HG03469 (cell line): ENCODE results near the gene UNC5A.
"Not testable (repeated sequence)": the region's sequence is repeated elsewhere in the genome, so short reads cannot be mapped to it uniquely, and the experiment has no call there.

Source experiments
- ATAC-seq: cut with Tn5 transposase; IDR thresholded peaks from one replicate; pipeline ENCODE4 v1.9.1; 2021; ENCODE audit warnings: mild to moderate bottlenecking, moderate library complexity, moderate number of reproducible peaks; ENCODE audit not compliant: unreplicated experiment

UNC5A gene

DNA sequence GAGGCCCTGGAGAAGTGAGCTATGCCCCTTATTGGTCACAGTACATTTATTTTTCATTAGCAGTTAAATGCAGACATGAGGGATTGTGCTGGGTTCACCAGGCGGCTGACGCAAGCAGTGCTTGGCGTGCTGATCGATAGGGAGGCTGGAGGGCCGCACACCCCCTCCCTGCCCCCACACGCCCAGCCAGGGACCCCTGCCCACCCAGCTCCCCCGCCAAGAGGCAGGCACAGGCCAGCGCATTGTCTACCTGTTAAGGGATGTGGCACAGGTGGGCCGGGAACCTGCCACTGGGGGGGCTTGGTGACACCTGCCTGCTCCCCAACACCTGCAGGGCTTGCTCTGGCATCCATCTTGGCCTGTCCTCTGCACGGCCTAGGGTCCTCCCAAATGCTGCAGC lies 49.6 kb downstream of the UNC5A start:
- ATAC-seq, result no peak

DNA sequence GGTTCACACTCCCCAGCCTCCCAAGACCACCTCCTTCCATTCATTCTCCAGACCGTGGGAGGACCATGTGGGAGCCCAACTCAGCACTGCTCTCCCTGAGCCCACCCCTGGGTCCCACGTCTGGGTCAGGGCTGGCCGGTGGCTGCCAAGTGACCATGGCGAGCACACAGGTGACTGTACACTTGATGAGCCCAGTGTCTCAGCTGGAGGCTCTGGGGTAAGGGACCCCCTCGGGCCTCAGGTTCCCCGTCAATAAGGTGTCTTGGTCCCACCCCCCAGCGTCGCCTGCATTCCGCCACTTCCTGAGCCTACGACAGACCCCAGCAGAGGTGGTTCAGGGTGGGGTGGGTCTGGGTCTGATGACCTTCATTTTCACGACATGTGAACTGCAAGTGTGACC lies 50.0 kb downstream of the UNC5A start:
- ATAC-seq, result no peak

DNA sequence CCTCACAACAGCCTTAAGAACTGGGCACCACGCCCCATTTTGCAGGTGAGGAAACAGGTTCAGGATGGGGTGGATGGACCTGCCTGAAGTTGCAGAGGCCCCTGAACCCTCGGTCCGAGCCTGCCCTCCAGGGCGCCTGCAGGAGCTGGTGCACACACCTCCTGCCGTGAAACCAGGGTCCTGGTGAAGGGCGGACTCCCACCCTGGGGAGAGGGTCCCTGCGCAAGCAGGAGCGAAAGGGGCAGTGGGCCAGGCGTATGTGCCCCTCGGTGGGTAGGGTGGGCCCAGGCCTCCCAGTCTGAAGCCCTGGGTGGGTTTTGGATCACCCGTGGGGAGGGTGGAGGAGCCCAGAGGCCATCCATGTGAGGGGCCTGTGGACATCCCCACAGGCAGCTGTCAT lies 50.9 kb downstream of the UNC5A start:
- no peak for ATAC-seq

DNA sequence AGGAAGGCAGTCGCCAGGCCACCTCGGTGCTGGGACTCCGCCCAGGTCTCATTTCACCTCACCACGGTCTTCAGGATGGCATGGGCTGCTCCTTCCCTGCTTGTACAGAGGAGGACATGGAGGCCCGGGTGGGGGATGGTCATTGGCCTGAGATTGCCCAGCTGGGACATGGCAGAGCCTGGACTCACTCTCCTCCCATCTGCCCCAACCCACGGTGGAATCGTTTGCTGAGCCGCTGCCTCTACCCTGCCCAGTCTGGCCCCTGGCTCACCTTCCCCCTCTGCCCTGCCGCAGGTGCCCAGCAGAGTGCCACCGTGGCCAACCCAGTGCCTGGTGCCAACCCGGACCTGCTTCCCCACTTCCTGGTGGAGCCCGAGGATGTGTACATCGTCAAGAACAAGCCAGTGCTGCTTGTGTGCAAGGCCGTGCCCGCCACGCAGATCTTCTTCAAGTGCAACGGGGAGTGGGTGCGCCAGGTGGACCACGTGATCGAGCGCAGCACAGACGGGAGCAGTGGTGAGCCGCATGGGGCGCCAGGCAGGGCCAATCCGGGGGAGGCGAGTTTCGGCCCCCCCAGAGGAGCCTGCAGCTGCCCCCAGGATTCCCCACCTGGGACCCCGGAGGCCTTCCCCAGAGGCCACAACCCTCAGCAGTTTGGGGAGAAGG lies 52.1 kb downstream of the UNC5A start:
- ATAC-seq, result no peak

DNA sequence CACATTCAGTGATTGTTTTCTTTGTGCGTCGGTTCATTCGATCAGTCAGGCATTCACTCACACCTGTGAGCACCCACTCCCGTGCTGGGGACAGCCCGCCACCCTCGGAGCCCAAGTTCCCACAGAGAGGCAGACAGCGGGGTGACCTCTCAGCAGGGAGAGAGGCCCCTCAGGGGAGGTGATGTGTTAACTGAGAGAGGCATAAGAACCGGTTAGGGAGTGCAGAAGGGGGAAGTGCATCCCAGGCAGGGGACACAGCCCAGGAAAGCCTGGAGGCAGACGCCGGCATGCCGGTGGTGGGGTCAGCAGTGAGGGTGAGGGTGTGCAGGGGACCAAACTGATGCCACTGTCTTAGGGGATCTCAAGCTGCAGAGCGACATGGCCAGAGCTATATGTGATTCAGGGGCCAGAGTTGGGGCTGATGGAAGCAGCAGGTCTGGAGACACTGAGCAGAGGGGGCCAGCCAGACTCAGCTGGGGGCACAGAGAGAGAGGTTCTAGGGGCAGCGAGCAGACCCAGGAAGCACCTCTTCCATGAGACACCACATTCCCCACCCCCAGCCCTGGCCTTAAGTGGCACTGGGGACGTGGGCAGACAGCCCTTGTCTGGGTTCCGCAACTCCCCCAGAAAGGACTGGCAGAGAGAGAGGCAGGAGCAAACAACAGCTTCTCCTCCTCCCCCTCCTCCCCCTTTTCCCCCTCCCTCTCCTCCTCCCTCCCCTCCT lies 52.8 kb downstream of the UNC5A start:
- ATAC-seq, result no peak

DNA sequence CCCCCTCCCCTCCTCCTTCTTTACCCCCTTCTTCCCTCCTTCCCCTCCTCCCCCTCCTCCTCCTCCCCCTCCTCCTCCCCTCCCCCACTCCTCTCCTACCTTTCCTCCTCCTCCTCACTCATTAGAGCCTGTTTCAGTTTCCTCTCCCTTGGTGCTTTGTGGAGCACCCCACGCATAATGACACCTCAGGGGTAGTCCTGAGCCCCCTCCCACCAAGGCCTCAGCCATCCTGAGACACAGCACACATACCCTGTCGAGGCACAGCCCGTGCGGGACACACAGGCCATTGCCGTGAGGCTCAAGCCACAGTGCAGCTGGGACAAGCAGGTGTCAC lies 53.4 kb downstream of the UNC5A start:
- ATAC-seq, result no peak

DNA sequence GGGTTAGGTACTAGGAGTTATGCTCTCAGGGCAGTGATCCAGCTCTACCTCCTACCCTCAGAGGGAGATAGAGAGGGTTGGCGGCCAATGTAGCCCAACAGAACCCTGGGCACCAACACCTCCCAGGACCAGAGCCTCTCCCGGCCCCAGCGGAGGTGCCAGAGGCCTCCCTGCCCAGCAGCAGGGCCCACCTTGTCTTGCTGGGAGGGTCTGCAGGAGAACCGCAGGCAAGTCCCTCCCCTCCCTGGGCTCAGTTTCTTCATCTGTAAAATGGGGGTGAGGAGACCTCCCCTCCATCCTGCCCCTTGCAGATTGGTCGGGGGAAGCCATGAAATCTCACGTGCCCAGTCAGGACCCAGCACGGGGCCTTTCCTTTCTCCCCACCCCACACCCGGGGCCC lies 54.4 kb downstream of the UNC5A start:
- ATAC-seq, result no peak

DNA sequence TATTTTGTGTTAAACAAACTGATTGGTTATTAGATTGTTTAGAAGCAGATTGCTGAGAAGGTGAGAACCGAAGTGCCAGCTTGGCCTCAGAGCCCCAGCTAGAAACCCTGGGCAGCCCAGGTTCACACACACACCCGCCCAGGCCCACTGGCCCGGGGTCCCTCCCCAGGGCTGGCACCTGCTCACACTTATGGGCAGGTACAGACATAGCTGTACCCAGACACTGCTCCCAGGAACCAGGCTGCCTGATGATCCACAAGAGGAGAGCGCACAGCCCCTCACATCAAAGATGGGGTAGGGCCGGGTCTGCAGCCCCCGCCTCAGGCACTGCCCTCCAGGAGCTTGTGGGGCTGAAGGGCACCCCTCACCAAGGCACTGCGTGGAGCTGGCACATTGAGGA lies 55.6 kb downstream of the UNC5A start:
- ATAC-seq, result no peak

DNA sequence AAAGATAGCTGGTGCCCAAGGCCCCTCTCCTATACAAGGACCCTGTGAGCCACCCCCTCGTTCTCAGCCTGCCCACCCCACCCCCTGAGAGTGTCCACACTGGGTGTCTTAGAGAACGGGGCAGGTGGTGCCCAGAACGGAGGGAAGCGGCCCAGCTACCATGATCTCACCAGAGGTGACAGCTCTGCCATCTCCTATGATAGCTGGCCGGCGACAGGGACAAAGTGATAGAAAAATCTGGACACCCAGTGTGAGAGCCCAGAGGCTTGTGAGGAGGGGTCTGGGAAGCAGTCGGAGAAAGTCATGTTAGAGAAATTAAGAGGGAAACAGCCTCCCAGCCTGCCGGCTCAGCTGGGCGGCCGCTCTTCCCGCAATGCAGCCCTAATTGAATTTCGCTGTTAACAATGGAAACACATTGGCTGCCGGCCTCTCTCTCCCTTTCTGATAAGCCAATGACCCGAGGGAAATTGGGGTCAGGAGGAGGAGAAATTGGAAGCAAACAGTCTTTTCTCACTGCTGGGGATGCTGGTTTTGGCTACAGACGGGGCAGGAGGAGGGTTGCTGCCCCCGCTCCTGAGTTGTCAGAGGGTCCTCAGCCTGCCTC lies 56.5 kb downstream of the UNC5A start:
- ATAC-seq, result no peak

DNA sequence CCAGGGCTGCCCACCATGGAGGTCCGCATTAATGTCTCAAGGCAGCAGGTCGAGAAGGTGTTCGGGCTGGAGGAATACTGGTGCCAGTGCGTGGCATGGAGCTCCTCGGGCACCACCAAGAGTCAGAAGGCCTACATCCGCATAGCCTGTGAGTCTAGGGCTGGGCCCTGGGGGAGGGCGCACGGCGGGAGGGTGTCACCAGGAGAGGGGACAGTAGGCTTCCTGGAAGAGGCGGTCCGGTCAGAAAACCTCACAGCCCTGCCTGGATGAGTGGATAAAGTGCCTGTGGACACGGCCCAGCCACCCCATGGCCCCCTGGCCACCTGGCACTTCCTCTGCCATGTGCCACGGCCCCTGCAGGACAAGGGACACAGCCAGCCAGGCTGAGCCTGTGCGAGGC lies 57.8 kb downstream of the UNC5A start:
- ATAC-seq, result no peak

DNA sequence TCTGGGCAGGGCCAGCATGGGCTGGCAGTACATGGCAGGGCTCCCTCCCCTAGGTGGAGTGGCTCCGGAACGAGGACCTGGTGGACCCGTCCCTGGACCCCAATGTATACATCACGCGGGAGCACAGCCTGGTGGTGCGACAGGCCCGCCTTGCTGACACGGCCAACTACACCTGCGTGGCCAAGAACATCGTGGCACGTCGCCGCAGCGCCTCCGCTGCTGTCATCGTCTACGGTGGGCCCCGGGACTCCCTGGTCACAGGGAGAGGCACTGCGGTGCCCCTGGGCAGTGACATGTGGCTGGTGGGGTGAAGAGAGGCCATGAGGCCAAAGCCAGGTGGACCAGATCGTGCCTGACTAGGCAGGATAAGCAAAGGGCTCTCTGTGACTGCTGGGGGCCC lies 58.4 kb downstream of the UNC5A start:
- ATAC-seq, result no peak

DNA sequence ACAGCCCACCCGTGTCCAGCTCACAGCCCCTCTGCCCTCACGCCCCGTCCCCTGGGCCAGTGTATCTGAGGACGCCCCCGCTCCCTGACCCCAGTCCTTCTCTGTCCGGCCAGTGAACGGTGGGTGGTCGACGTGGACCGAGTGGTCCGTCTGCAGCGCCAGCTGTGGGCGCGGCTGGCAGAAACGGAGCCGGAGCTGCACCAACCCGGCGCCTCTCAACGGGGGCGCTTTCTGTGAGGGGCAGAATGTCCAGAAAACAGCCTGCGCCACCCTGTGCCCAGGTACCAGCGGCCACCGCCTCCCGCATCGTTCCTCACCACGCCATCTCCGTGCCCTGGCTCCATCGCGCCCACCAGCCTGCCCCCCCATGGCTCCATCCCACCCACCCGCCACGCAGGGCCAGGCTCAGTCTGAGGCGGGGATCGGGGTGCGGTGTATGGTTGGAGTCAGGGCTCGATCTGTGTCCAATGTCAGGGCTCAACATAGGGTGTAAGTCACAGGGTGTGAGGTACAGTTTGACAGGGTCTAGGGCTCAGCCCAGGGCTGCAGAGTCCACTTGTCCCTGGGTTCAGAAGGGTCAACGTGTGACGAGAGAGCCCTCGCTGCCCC lies 59.2 kb downstream of the UNC5A start:
- no peak for ATAC-seq

DNA sequence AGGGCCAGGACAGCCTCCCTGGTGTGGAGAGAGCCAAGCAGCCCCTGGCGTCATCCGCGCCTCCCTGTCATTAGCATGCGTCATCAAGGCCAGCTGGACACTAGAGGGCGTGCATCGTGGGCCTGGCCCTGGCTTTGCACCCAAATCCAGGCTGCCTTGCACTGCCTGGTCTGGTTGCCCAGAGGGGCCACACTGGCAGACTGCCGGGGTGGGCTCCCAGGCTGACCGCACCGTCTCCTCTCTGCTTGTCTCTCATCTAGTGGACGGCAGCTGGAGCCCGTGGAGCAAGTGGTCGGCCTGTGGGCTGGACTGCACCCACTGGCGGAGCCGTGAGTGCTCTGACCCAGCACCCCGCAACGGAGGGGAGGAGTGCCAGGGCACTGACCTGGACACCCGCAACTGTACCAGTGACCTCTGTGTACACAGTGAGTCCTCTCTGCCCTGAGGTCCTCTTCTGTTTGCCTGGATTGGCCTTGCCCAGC lies 59.8 kb downstream of the UNC5A start:
- no peak for ATAC-seq

DNA sequence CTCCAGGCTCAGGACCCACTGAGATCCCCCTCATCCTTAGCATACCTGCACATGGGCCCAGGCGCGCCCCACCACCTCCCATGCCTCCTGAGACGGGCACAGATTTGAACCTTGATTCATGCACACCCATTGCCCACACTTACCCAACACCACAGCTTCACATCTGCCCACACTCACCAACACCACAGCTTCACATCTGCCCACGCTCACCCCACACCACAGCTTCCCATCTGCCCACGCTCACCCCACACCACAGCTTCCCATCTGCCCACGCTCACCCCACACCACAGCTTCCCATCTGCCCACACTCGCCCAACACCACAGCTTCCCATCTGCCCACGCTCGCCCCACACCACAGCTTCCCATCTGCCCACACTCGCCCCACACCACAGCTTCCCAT lies 60.3 kb downstream of the UNC5A start:
- ATAC-seq, result not testable (repeated sequence)

DNA sequence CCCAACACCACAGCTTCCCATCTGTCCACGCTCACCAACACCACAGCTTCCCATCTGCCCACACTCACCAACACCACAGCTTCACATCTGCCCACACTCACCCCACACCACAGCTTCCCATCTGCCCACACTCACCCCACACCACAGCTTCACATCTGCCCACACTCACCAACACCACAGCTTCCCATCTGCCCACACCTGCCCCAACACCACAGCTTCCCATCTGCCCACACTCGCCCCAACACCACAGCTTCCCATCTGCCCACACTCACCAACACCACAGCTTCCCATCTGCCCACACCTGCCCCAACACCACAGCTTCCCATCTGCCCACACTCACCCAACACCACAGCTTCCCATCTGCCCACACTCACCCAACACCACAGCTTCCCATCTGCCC lies 62.2 kb downstream of the UNC5A start:
- not testable (repeated sequence) for ATAC-seq

DNA sequence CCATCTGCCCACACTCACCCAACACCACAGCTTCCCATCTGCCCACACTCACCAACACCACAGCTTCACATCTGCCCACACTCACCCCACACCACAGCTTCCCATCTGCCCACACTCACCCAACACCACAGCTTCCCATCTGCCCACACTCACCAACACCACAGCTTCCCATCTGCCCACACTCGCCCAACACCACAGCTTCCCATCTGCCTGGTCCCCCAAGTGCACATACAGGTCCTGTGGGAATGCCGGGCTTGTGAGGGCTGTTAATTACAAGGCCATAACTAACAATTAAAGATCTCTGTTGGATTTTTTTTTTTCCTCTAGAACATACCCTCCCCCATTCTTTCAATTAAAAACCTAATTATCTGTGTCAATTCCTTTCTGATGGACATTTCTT lies 62.7 kb downstream of the UNC5A start:
- not testable (repeated sequence) for ATAC-seq

DNA sequence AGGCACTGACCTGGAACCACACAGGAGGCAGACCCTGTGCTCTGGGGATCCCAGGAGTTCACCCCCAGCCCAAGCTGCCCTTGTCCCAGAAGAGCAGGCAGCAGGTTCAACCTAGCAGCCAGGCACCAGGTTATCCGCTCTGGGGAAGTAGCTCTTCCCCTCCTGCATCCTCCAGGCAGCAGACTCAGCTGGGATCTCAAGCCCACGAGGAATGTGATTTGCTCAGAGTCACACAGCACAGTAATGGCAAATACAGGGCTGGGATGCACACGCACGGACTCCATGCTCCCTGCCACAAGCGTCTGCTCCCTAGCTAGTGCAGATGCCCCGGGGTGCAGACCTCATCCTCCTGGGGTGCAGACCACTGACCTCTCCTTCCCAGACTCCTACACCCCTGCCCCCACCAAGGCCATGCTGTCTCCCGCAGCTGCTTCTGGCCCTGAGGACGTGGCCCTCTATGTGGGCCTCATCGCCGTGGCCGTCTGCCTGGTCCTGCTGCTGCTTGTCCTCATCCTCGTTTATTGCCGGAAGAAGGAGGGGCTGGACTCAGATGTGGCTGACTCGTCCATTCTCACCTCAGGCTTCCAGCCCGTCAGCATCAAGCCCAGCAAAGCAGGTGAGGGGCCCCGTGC lies 63.3 kb downstream of the UNC5A start:
- ATAC-seq, result no peak

DNA sequence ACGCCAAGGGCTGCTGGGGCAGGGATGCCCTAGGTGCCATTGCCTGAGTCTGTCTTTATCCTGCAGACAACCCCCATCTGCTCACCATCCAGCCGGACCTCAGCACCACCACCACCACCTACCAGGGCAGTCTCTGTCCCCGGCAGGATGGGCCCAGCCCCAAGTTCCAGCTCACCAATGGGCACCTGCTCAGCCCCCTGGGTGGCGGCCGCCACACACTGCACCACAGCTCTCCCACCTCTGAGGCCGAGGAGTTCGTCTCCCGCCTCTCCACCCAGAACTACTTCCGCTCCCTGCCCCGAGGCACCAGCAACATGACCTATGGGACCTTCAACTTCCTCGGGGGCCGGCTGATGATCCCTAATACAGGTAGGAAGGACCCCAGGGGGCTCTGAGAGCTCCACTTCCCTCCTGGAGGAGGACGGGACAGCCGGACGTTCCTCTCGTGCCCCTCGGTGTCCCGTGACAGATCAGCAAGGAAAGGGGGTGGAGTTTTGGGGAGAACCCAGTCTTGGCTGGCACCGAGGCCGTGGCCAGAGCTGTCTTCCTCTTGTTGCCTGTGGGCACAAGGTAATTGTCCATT lies 63.9 kb downstream of the UNC5A start:
- no peak for ATAC-seq

DNA sequence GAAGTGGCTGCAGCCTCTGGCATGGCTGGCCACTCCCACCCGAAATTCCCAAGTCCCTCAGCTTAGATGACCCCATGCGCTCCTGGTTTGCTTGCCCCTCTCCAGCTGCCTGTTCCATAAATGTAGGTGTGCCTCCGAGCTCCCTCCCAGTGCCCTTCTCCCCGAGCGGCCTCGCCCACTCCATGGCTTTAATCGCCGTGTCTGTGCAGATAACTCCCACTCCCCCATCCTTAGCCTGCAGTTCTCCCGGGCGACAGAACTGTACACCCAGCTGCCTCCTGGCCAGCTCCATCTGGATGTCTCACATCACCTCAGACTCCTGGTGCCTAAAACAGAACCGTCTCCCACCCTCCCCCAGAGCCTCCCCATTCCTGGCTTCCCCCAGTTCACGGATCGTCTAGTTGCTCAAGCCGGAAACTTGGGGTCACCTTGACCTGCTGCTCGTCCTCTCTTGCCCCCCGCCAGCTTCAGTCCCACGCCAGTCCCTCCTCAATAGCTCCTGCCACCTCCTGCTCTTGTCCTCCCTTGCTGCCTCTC lies 64.7 kb downstream of the UNC5A start:
- ATAC-seq, result no peak

DNA sequence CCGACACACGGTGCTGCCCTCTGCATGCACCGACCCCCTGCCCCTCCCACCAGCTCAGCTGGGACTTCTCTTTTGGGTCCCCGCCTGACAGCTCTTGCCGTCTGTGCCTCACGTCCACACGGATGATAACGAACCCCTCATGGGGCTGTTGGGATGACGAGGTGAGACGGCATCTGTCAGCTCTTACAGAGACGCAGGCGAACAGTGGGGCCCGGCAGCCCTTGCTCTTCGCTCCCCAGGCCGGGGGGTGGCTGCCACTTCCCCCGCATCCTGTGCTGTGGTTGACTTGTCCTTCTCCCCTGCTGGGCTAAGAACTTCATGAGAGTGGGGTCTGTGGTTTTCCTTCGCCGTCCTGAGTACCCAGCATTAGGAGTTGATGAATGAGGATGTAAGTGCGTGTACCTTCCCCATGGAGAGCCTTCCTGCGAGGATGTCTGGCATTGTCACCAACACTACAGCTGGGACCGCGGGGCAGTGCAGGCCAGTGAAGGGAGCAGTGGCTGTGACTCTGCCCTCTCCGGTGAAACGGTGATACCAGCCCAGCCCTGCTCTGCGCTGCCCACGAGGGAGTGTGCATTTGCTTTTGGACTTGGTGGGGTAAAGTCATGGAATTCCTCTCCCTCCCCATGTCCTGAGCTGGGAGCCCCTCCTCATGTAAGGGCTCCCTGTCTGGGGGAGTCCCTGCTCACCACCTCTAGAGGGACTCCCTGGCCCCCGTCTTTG lies 65.6 kb downstream of the UNC5A start:
- ATAC-seq, result no peak
